ENCODE measurements around the gene DYNC1LI1.
"Not testable (repeated sequence)": the region's sequence is repeated elsewhere in the genome, so short reads cannot be mapped to it uniquely, and the experiment has no call there.

DYNC1LI1 gene

GRCh38 chr3:32531010-32531647 lies 39.5 kb downstream of the DYNC1LI1 start:
- DNase-seq (ENCODE audit: low spot score) = no peak

GRCh38 chr3:32525720-32526119 lies 44.9 kb downstream of the DYNC1LI1 start:
- no peak for DNase-seq (ENCODE audit: low spot score)

GRCh38 chr3:32522682-32523081 lies 48.0 kb downstream of the DYNC1LI1 start:
- DNase-seq (ENCODE audit: low spot score) = no peak

- not testable (repeated sequence) for DNase-seq (ENCODE audit: low spot score)
Observed at GRCh38 chr3:32518921-32519320, 51.7 kb downstream of the DYNC1LI1 start.

- DNase-seq (ENCODE audit: low spot score) = not testable (repeated sequence)
Observed at GRCh38 chr3:32516751-32517150, 53.9 kb downstream of the DYNC1LI1 start.

- DNase-seq (ENCODE audit: low spot score) = no peak
Observed at GRCh38 chr3:32511005-32511404, 59.7 kb downstream of the DYNC1LI1 start.

GRCh38 chr3:32510075-32510724 lies 60.5 kb downstream of the DYNC1LI1 start:
- DNase-seq (ENCODE audit: low spot score) = peak; percentile 81

GRCh38 chr3:32508711-32509110 lies 61.9 kb downstream of the DYNC1LI1 start:
- DNase-seq (ENCODE audit: low spot score) = peak; percentile 23

GRCh38 chr3:32506466-32506865 lies 64.2 kb downstream of the DYNC1LI1 start:
- DNase-seq (ENCODE audit: low spot score) = no peak

- no peak for DNase-seq (ENCODE audit: low spot score)
Observed at GRCh38 chr3:32502946-32503286, 67.7 kb downstream of the DYNC1LI1 start.

GRCh38 chr3:32502118-32502945 lies 68.3 kb downstream of the DYNC1LI1 start, which contains the start of gene CMTM6:
CMTM6 (minus strand) TSS chr3:32502852; CDS start chr3:32502745, 107 bp downstream.
- DNase-seq (ENCODE audit: low spot score) = peak; percentile 98

- no peak for DNase-seq (ENCODE audit: low spot score)
Observed at GRCh38 chr3:32501783-32502117, 68.9 kb downstream of the DYNC1LI1 start.

GRCh38 chr3:32500880-32501782 lies 69.5 kb downstream of the DYNC1LI1 start:
- no peak for DNase-seq (ENCODE audit: low spot score)

- DNase-seq (ENCODE audit: low spot score) = no peak
Observed at GRCh38 chr3:32500231-32500630, 70.4 kb downstream of the DYNC1LI1 start.

GRCh38 chr3:32499585-32499984 lies 71.1 kb downstream of the DYNC1LI1 start:
- no peak for DNase-seq (ENCODE audit: low spot score)

GRCh38 chr3:32498992-32499391 lies 71.7 kb downstream of the DYNC1LI1 start:
- DNase-seq (ENCODE audit: low spot score) = no peak

- no peak for DNase-seq (ENCODE audit: low spot score)
Observed at GRCh38 chr3:32498252-32498651, 72.4 kb downstream of the DYNC1LI1 start.

- no peak for DNase-seq (ENCODE audit: low spot score)
Observed at GRCh38 chr3:32495609-32496008, 75.0 kb downstream of the DYNC1LI1 start.

GRCh38 chr3:32495085-32495484 lies 75.6 kb downstream of the DYNC1LI1 start:
- no peak for DNase-seq (ENCODE audit: low spot score)

- no peak for DNase-seq (ENCODE audit: low spot score)
Observed at GRCh38 chr3:32493437-32494414, 76.9 kb downstream of the DYNC1LI1 start.

Measured in AG20443 (cell line).